Measurements from ENCODE around the gene DOC2A.
A peak's percentile ranks its signal among the peaks of the same experiment; 100 is the strongest.

DOC2A gene

DNA sequence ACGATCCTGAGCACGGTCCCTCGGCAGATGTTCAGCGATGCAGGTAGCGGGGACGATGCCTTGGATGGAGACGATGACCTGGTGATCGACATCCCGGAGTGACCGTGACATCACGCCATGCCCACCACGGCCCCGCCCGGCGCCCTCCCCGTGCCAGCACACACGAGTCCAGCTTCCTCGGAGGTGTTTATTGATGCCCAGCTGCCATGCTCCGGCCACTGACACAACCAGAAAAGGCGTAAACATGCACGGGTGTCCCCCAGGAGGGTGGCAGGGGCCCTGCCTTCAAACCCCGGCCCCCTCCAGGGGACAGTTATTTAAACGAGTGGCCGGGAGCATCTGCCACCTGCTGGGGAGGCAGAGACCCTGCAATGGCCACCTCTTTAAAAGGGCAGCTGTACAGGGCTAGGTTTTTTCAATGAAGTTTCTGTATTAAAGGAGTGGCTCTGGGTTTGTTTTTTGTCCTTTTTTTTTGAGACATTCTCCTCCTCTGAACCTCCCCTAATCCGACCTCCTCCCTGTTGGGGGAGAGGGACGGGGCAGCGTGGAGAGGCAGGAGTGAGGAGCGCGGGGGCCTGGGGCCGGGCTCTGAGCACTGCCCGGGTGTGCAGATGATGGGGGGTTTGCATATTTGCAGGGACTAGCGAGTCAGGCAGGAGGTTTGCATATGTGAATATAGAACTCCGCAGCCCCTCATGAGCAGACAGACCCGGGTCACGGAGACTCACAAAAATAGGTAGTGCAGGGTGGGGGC is 5.3 kb downstream of the DOC2A start:
- peak; percentile 89 for DNase-seq (ENCODE audit: low spot score)

DNA sequence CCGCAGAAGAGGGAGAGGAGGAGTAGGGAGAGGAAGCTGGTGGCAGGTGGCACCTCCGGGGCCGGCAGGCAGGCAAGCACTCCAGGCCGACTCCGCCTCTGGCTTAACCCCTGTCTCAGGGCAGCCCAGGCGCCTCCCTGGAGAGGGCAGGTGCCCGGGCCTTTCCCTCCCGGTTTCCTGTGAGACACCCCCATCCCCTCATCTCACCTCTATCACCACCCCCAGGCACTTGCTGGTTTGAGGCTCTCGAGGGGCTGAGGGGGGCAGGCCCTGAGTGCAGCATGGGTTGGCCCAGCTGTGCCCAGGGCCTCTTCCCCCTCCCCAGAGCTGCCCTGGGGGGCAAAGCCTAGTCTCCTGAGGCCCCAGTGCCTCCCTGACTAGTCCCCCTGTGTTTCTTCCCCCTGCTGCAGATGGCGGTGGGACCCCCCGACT is 6.0 kb downstream of the DOC2A start:
- no peak for DNase-seq (ENCODE audit: low spot score)

DNA sequence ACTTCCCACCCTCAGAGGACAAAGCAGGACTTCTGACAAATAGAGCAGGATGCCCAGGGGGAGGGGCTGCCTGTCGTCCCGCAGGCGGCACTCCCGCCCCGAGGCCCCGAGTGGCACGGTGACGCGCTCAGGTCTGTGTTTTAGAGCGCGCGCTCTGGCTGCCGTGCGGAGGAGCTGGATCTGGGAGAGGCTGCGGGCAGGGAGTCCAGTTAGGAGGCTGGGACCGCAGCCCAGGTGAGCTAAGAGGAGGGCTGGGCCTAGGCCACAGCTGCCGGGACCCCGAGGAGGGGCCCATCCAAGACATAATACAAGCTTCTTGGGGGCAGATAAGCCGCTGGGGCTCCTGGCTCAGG is 6.4 kb downstream of the DOC2A start:
- DNase-seq (ENCODE audit: low spot score) = no peak

- DNase-seq (ENCODE audit: low spot score) = no peak
Measured at GRCh38 chr16:30003670-30004423, 7.0 kb downstream of the DOC2A start.

GRCh38 chr16:30002614-30003346 is 8.0 kb downstream of the DOC2A start:
- DNase-seq (ENCODE audit: low spot score) = no peak

DNA sequence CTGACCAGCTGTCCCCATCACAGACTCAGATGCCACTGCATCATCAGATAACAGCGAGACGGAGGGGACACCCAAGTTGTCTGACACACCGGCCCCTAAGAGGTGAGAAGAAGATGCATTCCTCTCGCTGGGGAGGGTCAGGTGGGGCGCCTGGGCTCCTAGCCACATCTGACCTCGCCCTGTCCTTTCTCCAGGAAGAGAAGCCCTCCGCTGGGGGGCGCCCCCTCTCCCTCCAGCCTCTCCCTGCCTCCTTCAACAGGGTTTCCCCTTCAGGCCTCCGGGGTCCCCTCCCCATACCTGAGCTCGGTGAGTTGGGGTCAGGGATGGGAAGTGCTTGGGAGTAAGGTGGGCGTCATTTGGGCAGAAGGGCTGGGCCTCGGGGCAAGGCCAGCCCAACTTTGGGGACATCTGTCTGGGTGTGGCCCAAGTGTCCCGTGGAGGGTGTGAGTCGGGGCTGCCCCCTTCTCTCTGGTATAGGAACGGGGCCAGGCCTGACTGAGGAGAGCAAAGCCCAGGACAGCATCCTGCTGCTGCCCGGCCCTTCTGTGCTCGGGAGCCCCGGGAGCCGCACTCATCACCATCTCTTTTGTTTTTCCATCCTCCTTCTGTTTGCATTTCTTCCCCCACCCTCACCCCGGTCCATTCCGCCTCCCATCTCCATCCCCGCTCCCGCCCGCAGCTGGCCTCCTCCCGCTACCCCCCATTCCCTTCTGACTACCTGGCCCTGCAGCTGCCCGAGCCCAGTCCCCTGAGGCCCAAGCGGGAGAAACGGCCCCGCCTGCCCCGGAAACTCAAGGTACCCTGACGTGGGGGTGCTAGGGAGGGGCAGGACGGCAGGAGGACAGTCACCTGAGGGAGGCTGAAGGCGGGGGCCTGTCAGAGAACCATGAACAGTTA is 9.8 kb downstream of the DOC2A start:
- no peak for DNase-seq (ENCODE audit: low spot score)

- DNase-seq (ENCODE audit: low spot score) = no peak
Measured at GRCh38 chr16:29999605-30000004, 11.2 kb downstream of the DOC2A start.

GRCh38 chr16:29996766-29997250 is 14.0 kb downstream of the DOC2A start:
- no peak for DNase-seq (ENCODE audit: low spot score)

- peak; percentile 99 for DNase-seq (ENCODE audit: low spot score)
Measured at GRCh38 chr16:29995911-29996765, 14.7 kb downstream of the DOC2A start, which contains the start of gene INO80E. Gene INO80E (plus strand): TSS chr16:29996241. CDS start chr16:29996311, 70 bp downstream.

GRCh38 chr16:29995324-29995910 is 15.4 kb downstream of the DOC2A start, which contains the start of gene HIRIP3:
Gene HIRIP3 (minus strand): TSS chr16:29995617. CDS start chr16:29995605, 12 bp downstream.
- DNase-seq (ENCODE audit: low spot score) = peak; percentile 91

DNA sequence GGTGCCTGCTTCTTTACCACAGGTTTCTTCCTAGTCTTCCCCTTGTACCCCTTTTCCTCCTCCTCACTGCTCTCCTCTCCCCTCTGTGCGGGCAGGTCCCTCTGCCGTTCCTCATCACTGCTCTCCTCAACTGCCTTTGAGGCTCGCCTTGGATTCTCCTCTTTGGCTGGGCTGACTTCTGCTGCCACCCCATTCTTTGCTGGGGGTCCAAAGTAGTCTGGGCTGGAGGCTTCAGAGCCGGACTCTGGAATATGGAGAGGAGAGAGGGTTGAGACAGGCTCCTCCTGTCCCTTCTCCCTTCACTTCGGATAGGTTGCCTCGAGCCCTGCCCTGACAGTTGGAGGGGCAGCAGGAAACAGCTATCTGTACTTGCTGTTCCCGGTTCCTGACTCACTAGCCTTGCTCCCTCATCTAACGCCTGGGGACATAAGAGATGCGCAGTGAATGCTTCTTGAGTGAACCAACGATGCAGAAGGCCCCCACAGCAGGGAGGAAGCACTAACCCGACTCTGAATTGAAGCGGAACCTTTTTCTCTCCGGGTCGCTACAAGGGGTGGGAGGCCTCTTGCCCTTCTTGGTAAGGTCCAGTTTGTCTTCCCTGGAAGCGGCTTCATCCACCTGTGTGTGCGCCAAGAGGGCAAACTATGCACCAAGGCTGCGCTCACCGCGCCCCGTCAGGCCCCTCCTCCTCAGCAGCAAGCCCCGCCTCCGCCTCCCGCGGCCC is 16.1 kb downstream of the DOC2A start:
- DNase-seq (ENCODE audit: low spot score) = no peak

- DNase-seq (ENCODE audit: low spot score) = no peak
Measured at GRCh38 chr16:29993903-29994599, 16.8 kb downstream of the DOC2A start.

DNA sequence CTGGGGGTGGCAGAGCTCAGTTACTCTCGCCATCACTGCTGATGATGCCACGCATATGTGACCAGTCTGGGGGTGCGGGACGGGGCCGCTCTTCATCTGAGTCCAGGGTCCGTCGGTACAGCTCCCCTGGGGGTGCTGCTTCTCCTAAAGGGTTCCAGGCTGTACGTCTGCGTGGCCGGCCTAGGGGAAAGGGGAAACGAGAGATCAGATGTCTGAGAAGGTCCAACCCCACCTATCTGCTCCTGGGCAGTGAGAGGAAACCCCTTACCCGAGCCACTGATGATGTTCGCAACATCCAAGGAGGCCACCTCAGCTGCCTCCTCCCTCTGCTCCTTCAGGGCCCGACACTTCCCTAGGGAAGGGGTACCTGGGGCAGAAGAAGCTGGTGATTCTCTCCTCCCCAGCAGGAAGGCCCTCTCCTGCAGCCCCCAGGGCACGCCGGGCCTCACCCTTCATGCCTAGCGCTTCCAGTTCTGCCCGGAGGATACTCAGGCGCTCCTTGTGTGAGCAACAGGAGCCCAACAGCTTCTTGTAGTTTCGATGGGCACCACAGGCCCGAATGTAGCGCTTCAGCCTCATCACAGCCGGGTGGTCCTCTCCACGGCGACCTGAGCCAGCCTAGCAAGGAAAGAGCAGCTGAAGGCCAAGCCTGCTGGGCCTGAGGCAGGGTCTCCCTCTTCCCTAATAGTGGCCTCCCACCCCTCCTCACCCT is 17.5 kb downstream of the DOC2A start:
- DNase-seq (ENCODE audit: low spot score) = no peak

DNA sequence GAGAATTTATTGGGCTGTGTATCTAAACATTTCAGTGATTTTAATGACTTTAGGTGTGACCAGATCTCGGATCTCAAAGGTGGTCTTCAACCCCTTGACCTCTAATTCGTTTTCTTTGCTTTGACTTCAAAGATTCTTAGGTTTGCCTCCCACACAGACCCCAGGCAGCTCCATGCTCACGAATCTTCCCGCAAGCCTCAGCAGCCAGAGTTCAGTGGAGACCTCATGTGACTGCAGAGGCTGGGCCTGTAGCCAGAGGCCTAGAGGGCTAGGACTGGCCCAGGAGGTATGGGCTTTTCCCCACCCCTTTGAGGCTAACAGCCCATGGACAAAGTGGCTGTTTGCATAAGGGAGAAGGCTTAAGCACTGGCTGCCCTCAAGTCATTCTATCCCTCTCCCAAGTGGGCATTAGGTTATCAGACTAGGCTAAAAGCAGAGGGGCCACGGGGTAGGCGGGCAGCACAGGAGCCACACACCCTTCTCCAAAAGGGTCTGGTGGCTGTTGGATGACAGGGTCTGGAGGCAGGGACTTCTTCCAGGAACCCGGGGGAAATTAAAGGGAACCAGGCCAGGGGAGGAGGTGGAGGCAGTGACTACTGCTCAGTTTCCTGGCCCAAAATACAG is 18.4 kb downstream of the DOC2A start:
- DNase-seq (ENCODE audit: low spot score) = no peak

DNA sequence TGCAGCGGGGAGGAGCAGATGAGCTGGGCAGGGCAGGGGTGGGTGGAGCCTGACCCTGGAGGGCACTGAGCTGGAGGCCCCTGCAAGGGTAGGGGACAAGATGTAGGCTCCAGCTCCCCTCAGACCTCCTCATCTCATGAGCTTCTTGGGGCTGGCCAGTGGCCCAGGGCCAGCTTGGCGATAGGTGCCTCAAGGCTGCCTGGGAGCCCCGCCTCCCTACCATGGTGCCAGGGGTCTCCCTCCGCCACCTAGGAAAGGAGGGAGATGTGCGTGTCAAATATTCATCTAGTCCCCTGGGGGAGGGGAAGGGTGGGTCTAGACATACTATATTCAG is 19.3 kb downstream of the DOC2A start:
- DNase-seq (ENCODE audit: low spot score) = no peak

DNA sequence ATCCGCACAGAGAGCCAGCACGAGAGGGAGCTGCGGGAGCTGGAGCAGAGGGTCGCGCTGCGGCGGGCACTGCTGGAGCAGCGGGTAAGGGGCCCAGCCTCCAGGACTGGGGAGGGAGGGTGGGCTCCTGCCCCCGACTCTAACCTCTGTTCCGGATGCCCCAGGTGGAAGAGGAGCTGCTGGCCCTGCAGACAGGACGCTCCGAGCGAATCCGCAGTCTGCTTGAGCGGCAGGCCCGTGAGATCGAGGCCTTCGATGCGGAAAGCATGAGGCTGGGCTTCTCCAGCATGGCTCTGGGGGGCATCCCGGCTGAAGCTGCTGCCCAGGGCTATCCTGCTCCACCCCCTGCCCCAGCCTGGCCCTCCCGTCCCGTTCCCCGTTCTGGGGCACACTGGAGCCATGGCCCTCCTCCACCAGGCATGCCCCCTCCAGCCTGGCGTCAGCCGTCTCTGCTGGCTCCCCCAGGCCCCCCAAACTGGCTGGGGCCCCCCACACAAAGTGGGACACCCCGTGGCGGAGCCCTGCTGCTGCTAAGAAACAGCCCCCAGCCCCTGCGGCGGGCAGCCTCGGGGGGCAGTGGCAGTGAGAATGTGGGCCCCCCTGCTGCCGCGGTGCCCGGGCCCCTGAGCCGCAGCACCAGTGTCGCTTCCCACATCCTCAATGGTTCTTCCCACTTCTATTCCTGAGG is 19.8 kb downstream of the DOC2A start:
- no peak for DNase-seq (ENCODE audit: low spot score)

DNA sequence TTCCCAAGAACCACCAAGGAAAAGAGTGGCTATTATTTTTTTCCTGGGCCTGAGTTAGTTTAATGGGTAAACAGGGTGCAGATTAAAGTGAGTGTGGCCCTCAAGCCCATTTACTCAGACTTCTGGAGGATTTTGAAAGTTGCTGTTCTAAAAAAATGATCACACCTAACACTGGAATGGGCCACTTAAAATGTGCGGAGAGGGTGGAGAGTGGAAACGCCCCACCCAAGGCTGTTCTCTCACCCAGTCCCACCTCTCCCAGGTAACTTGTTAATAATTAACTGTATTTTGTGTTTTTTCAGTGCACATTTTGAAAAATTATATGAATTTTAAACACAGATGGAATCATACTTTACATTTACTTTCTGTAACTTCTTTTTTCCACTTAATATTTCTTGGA is 20.8 kb downstream of the DOC2A start:
- no peak for DNase-seq (ENCODE audit: low spot score)

All from HuH-7.5 (cell line).